GM19025 (cell line): ENCODE data around the gene MASP1.

ENCODE experiments used
- ATAC-seq: cut with Tn5 transposase; IDR thresholded peaks from one replicate; pipeline ENCODE4 v1.9.1; 2021; ENCODE audit warnings: mild to moderate bottlenecking, low read depth, moderate library complexity; ENCODE audit not compliant: unreplicated experiment

The MASP1 gene

GRCh38 chr3:187291512-187292132 lies at the start of gene MASP1:
Gene MASP1 (minus strand): TSS chr3:187291737. CDS start chr3:187291632, 105 bp downstream.
- no peak for ATAC-seq

- ATAC-seq: no peak
Measured at GRCh38 chr3:187340578-187340977, 49.0 kb upstream of the MASP1 start.

GRCh38 chr3:187336322-187336721 lies 44.8 kb upstream of the MASP1 start:
- no peak for ATAC-seq

GRCh38 chr3:187334904-187335303 lies 43.4 kb upstream of the MASP1 start:
- ATAC-seq: no peak

- ATAC-seq: no peak
Measured at GRCh38 chr3:187328691-187329090, 37.2 kb upstream of the MASP1 start.

- no peak for ATAC-seq
Measured at GRCh38 chr3:187327845-187328244, 36.3 kb upstream of the MASP1 start.

GRCh38 chr3:187325632-187326031 lies 34.1 kb upstream of the MASP1 start:
- no peak for ATAC-seq

- no peak for ATAC-seq
Measured at GRCh38 chr3:187323091-187323490, 31.6 kb upstream of the MASP1 start.

- ATAC-seq: no peak
Measured at GRCh38 chr3:187322291-187322690, 30.8 kb upstream of the MASP1 start.

- no peak for ATAC-seq
Measured at GRCh38 chr3:187321766-187322165, 30.2 kb upstream of the MASP1 start.

- ATAC-seq: peak; percentile 76
Measured at GRCh38 chr3:187319699-187320302, 28.3 kb upstream of the MASP1 start.

GRCh38 chr3:187318819-187319616 lies 27.5 kb upstream of the MASP1 start:
- ATAC-seq: no peak

- ATAC-seq: no peak
Measured at GRCh38 chr3:187315872-187316271, 24.3 kb upstream of the MASP1 start.

GRCh38 chr3:187314176-187314575 lies 22.6 kb upstream of the MASP1 start:
- ATAC-seq: no peak

GRCh38 chr3:187310954-187311470 lies 19.5 kb upstream of the MASP1 start:
- ATAC-seq: no peak

GRCh38 chr3:187310226-187310625 lies 18.7 kb upstream of the MASP1 start:
- no peak for ATAC-seq

- no peak for ATAC-seq
Measured at GRCh38 chr3:187305881-187306280, 14.3 kb upstream of the MASP1 start.

- no peak for ATAC-seq
Measured at GRCh38 chr3:187299611-187300010, 8.1 kb upstream of the MASP1 start.

GRCh38 chr3:187296911-187297310 lies 5.4 kb upstream of the MASP1 start:
- no peak for ATAC-seq

GRCh38 chr3:187296058-187296457 lies 4.5 kb upstream of the MASP1 start:
- ATAC-seq: no peak

GRCh38 chr3:187295316-187296034 lies 3.9 kb upstream of the MASP1 start:
- ATAC-seq: no peak
